GM12878 (cell line): ENCODE measurements around the gene GTF2A1.

Experiments used
- RELA ChIP-seq: fragments of 450-650 bp; IDR thresholded peaks from 2 replicates; pipeline ENCODE4 v1.8.0; 2014; ENCODE audit warnings: borderline replicate concordance; ENCODE audit not compliant: partially characterized antibody
- TF ChIP-seq, protein P1 (sequence below): IDR thresholded peaks from 2 replicates; pipeline ENCODE4 v1.6.1; 2011; ENCODE audit warnings: low read depth, mild to moderate bottlenecking, low read length, moderate library complexity, borderline replicate concordance; ENCODE audit errors: extremely low read depth

DNA sequence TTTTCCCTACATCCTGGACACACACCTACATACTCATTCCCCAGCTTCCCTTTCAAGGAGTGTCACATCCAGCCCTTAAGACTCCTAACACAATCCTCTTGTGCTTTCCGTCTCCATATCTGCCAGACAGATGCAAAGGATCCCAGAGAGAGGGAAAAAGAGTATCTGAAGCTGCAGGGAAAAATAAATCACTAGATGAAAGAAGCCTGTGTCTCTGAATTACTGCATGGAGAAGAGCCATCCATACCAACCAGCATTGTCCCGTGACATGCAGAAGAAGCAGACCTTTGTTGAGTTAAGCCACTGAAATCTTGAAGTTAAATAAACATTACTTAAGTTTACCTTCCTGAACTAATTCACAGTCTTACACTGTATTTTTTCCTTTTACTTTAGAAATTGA, 54.6 kb downstream of the GTF2A1 start:
- TF ChIP-seq, protein P1, sequence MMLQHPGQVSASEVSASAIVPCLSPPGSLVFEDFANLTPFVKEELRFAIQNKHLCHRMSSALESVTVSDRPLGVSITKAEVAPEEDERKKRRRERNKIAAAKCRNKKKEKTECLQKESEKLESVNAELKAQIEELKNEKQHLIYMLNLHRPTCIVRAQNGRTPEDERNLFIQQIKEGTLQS, result no peak
- no peak for TF ChIP-seq RELA
